Astrocyte (in vitro differentiated cells and primary cell): ENCODE data around the gene UBE2F. TPM values are rescaled to one million over a fixed set of nuclear protein-coding genes. Genes with fewer than 3 reads are reported as not detected.

Source experiments
- DNase-seq: peaks from one replicate; pipeline ENCODE4 v3.0.0-alpha.2; 2010; ENCODE audit warnings: low read depth
- FAIRE-seq: peaks from 2 replicates; lab custom pipeline; 2011; peaks lifted over from hg19 to GRCh38; lab: Jason Lieb, UNC
- H2AFZ ChIP-seq: 2 replicates; pipeline ENCODE4 v1.6.0; 2012; ENCODE audit warnings: low read depth, low read length, inconsistent platforms
- H3K27ac ChIP-seq: 2 replicates; pipeline ENCODE4 v1.5.1; 2011; ENCODE audit warnings: low read depth, low read length, inconsistent platforms
- H3K27me3 ChIP-seq: 2 replicates; pipeline ENCODE4 v1.6.0; 2011; ENCODE audit warnings: low read length, inconsistent platforms; ENCODE audit not compliant: insufficient read depth
- H3K36me3 ChIP-seq: 2 replicates; pipeline ENCODE4 v1.5.1; 2011; ENCODE audit warnings: low read length, inconsistent platforms; ENCODE audit not compliant: insufficient read depth
- H3K4me1 ChIP-seq: 2 replicates; pipeline ENCODE4 v1.5.1; 2011; ENCODE audit warnings: low read length, inconsistent platforms; ENCODE audit not compliant: insufficient read depth
- H3K4me2 ChIP-seq: 2 replicates; pipeline ENCODE4 v1.6.0; 2012; ENCODE audit warnings: low read length, inconsistent platforms
- H3K4me3 ChIP-seq: 2 replicates; pipeline ENCODE4 v1.5.1; 2011; ENCODE audit warnings: low read depth, mild to moderate bottlenecking, low read length, inconsistent platforms; ENCODE audit not compliant: insufficient read depth
- H3K79me2 ChIP-seq: 2 replicates; pipeline ENCODE4 v1.6.0; 2012; ENCODE audit warnings: mild to moderate bottlenecking, low read length, inconsistent platforms; ENCODE audit not compliant: insufficient read depth
- H3K9ac ChIP-seq: 2 replicates; pipeline ENCODE4 v1.6.0; 2012; ENCODE audit warnings: mild to moderate bottlenecking, low read length, inconsistent platforms
- H3K9me3 ChIP-seq: 2 replicates; pipeline ENCODE4 v1.5.1; 2012; ENCODE audit warnings: low read depth, mild to moderate bottlenecking, low read length, inconsistent platforms; ENCODE audit not compliant: insufficient read depth
- H4K20me1 ChIP-seq: 2 replicates; pipeline ENCODE4 v1.6.0; 2012; ENCODE audit warnings: low read length, inconsistent platforms; ENCODE audit not compliant: insufficient read depth
- H3K27ac Mint-ChIP-seq: one replicate; pipeline ENCODE4 v1.8.0; 2021; ENCODE audit warnings: mild to moderate bottlenecking, mixed read lengths; ENCODE audit not compliant: unreplicated experiment
- H3K27me3 Mint-ChIP-seq: one replicate; pipeline ENCODE4 v1.8.0; 2021; ENCODE audit warnings: low read depth, mixed read lengths; ENCODE audit not compliant: unreplicated experiment
- H3K36me3 Mint-ChIP-seq: one replicate; pipeline ENCODE4 v1.8.0; 2021; ENCODE audit warnings: low read depth, mixed read lengths; ENCODE audit not compliant: unreplicated experiment
- H3K4me1 Mint-ChIP-seq: one replicate; pipeline ENCODE4 v1.8.0; 2021; ENCODE audit warnings: low read depth, mixed read lengths; ENCODE audit not compliant: unreplicated experiment
- H3K4me3 Mint-ChIP-seq: one replicate; pipeline ENCODE4 v1.8.0; 2021; ENCODE audit warnings: mild to moderate bottlenecking, moderate library complexity, mixed read lengths; ENCODE audit not compliant: unreplicated experiment
- H3K9me3 Mint-ChIP-seq: one replicate; pipeline ENCODE4 v1.8.0; 2021; ENCODE audit warnings: mild to moderate bottlenecking, mixed read lengths; ENCODE audit not compliant: unreplicated experiment
- EZH2 ChIP-seq: IDR thresholded peaks from 2 replicates; pipeline ENCODE4 v1.6.1; 2012; ENCODE audit warnings: mild to moderate bottlenecking, low read length, inconsistent platforms; ENCODE audit not compliant: insufficient read depth
- total RNA-seq: library from RNA; stranded (reverse); gene quantifications from 2 replicates; pipeline ENCODE4 v1.2.1, GENCODE V29; 2021
- TF ChIP-seq, protein P1 (sequence below): IDR thresholded peaks from 2 replicates; pipeline ENCODE4 v1.5.1; 2011; ENCODE audit warnings: low read depth, mild to moderate bottlenecking, inconsistent platforms, low read length, moderate library complexity; ENCODE audit not compliant: insufficient read depth

The UBE2F gene
- total RNA-seq, 1 donor from 2014 or later, result 67.1 TPM

GRCh38 chr2:238013806-238014205 is 47.0 kb downstream of the UBE2F start:
- peaks cover 14% of the 10 kb centered on the region for H3K79me2 ChIP-seq
- no peak overlapping the region for H3K4me2 ChIP-seq
- no peaks in the 10 kb centered on the region for H3K27me3 ChIP-seq
- no peak overlapping the region for H3K4me3 ChIP-seq
- no peaks in the 10 kb centered on the region for H3K9me3 ChIP-seq
- no peak overlapping the region for H3K27ac Mint-ChIP-seq
- no peak overlapping the region for H3K4me3 Mint-ChIP-seq
- DNase-seq (no peak), FAIRE-seq (no peak)
- no peak for TF ChIP-seq EZH2
- TF ChIP-seq, protein P1, sequence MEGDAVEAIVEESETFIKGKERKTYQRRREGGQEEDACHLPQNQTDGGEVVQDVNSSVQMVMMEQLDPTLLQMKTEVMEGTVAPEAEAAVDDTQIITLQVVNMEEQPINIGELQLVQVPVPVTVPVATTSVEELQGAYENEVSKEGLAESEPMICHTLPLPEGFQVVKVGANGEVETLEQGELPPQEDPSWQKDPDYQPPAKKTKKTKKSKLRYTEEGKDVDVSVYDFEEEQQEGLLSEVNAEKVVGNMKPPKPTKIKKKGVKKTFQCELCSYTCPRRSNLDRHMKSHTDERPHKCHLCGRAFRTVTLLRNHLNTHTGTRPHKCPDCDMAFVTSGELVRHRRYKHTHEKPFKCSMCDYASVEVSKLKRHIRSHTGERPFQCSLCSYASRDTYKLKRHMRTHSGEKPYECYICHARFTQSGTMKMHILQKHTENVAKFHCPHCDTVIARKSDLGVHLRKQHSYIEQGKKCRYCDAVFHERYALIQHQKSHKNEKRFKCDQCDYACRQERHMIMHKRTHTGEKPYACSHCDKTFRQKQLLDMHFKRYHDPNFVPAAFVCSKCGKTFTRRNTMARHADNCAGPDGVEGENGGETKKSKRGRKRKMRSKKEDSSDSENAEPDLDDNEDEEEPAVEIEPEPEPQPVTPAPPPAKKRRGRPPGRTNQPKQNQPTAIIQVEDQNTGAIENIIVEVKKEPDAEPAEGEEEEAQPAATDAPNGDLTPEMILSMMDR, result no peak
- peaks cover 2% of the 10 kb centered on the region for H3K36me3 ChIP-seq
- no peak overlapping the region for H2AFZ ChIP-seq
- H3K9ac ChIP-seq, result no peak overlapping the region
- H3K36me3 Mint-ChIP-seq, result peaks cover 5% of the 10 kb centered on the region
- H3K4me1 Mint-ChIP-seq, result no peaks in the 10 kb centered on the region
- no peaks in the 10 kb centered on the region for H3K9me3 Mint-ChIP-seq
- H4K20me1 ChIP-seq, result peaks cover 40% of the 10 kb centered on the region
- H3K4me1 ChIP-seq, result no peaks in the 10 kb centered on the region
- H3K27me3 Mint-ChIP-seq, result no peaks in the 10 kb centered on the region
- no peak overlapping the region for H3K27ac ChIP-seq

GRCh38 chr2:238015705-238016104 is 48.9 kb downstream of the UBE2F start:
- H3K27me3 ChIP-seq, result no peaks in the 10 kb centered on the region
- no peak overlapping the region for H3K4me3 ChIP-seq
- Mint-ChIP-seq H3K27ac (no peak overlapping the region), H3K9me3 (no peaks in the 10 kb centered on the region), H3K4me3 (no peak overlapping the region), H3K36me3 (peaks cover 11% of the 10 kb centered on the region), H3K27me3 (no peaks in the 10 kb centered on the region), H3K4me1 (peaks cover 2% of the 10 kb centered on the region)
- FAIRE-seq, result no peak
- H3K9ac ChIP-seq, result no peak overlapping the region
- no peak for TF ChIP-seq EZH2
- TF ChIP-seq, protein P1, result no peak
- H2AFZ ChIP-seq, result no peak overlapping the region
- H3K4me2 ChIP-seq, result no peak overlapping the region
- H4K20me1 ChIP-seq, result peaks cover 22% of the 10 kb centered on the region
- no peak overlapping the region for H3K27ac ChIP-seq
- H3K79me2 ChIP-seq, result peaks cover 9% of the 10 kb centered on the region
- H3K36me3 ChIP-seq, result no peaks in the 10 kb centered on the region
- H3K9me3 ChIP-seq, result no peaks in the 10 kb centered on the region
- DNase-seq, result no peak
- H3K4me1 ChIP-seq, result no peaks in the 10 kb centered on the region

DNA sequence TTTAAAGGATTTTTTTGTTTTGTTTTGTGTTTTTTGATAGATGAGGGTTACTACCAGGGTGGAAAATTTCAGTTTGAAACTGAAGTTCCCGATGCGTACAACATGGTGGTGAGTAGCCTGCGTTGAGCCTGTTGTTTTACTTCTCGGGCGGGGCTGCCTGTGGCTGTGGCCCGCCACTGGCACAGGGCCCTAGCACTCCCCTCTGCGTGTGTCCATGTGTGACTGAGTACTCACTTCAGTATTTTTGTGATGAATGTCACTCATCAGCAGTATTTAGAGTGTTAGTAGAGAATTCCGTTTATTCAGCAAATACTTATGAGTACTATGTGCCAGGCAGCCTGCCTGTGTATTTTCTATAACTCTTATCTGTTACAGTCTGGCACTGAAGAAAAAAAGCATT is 49.7 kb downstream of the UBE2F start:
- Histone ChIP-seq H3K79me2 (peaks cover 2% of the 10 kb centered on the region), H2AFZ (no peak overlapping the region), H3K36me3 (no peaks in the 10 kb centered on the region), H3K9me3 (no peaks in the 10 kb centered on the region), H3K9ac (no peak overlapping the region), H3K27me3 (no peaks in the 10 kb centered on the region), H3K27ac (no peak overlapping the region), H3K4me3 (no peak overlapping the region), H3K4me1 (no peaks in the 10 kb centered on the region), H4K20me1 (peaks cover 18% of the 10 kb centered on the region), H3K4me2 (no peak overlapping the region)
- DNase-seq (no peak), FAIRE-seq (no peak)
- TF ChIP-seq EZH2, result no peak
- TF ChIP-seq, protein P1, result no peak
- H3K27me3 Mint-ChIP-seq, result no peaks in the 10 kb centered on the region
- H3K9me3 Mint-ChIP-seq, result no peaks in the 10 kb centered on the region
- no peak overlapping the region for H3K27ac Mint-ChIP-seq
- H3K4me1 Mint-ChIP-seq, result peaks cover 10% of the 10 kb centered on the region
- H3K36me3 Mint-ChIP-seq, result peaks cover 11% of the 10 kb centered on the region
- H3K4me3 Mint-ChIP-seq, result no peak overlapping the region
